ENCODE data around the gene CASK.
"Not testable (repeated sequence)": the region's sequence is repeated elsewhere in the genome, so short reads cannot be mapped to it uniquely, and the experiment has no call there.

The CASK gene

GRCh38 chrX:41689711-41690110 lies 233.6 kb downstream of the CASK start:
- Histone ChIP-seq H3K36me3 (ENCODE audit: control insufficient read depth, insufficient read depth, low read length) (no peaks in the 10 kb centered on the region), H3K27me3 (ENCODE audit: control insufficient read depth, insufficient read depth, low read length) (no peaks in the 10 kb centered on the region), H3K4me3 (ENCODE audit: low read length) (no peak overlapping the region), H3K27ac (ENCODE audit: low read depth, low read length) (no peak overlapping the region), H3K9ac (ENCODE audit: low read length) (no peak overlapping the region), H3K4me1 (ENCODE audit: control insufficient read depth, insufficient read depth, low read length) (no peaks in the 10 kb centered on the region)

- no peak within 1 kb of the TSS for H3K9ac ChIP-seq (ENCODE audit: low read length)
- no peaks in the 10 kb centered on the region for H3K4me1 ChIP-seq (ENCODE audit: control insufficient read depth, insufficient read depth, low read length)
- no peak within 1 kb of the TSS for H3K27ac ChIP-seq (ENCODE audit: low read depth, low read length)
- no peaks in the 10 kb centered on the region for H3K36me3 ChIP-seq (ENCODE audit: control insufficient read depth, insufficient read depth, low read length)
- no peak within 1 kb of the TSS for H3K4me3 ChIP-seq (ENCODE audit: low read length)
- H3K27me3 ChIP-seq (ENCODE audit: control insufficient read depth, insufficient read depth, low read length): no peaks in the 10 kb centered on the region
Observed at GRCh38 chrX:41688835-41689234, 234.5 kb downstream of the CASK start, which contains the start of gene GPR34. TSS of gene GPR34 (plus strand) at chrX:41688973. CDS start at chrX:41695634, 6,661 bp downstream.

GRCh38 chrX:41688156-41688555 lies 235.2 kb downstream of the CASK start:
- no peak overlapping the region for H3K4me3 ChIP-seq (ENCODE audit: low read length)
- H3K9ac ChIP-seq (ENCODE audit: low read length): no peak overlapping the region
- H3K27me3 ChIP-seq (ENCODE audit: control insufficient read depth, insufficient read depth, low read length): peaks cover 1% of the 10 kb centered on the region
- no peak overlapping the region for H3K27ac ChIP-seq (ENCODE audit: low read depth, low read length)
- no peaks in the 10 kb centered on the region for H3K36me3 ChIP-seq (ENCODE audit: control insufficient read depth, insufficient read depth, low read length)
- H3K4me1 ChIP-seq (ENCODE audit: control insufficient read depth, insufficient read depth, low read length): no peaks in the 10 kb centered on the region

- Histone ChIP-seq H3K27ac (ENCODE audit: low read depth, low read length) (no peak overlapping the region), H3K36me3 (ENCODE audit: control insufficient read depth, insufficient read depth, low read length) (no peaks in the 10 kb centered on the region), H3K4me1 (ENCODE audit: control insufficient read depth, insufficient read depth, low read length) (no peaks in the 10 kb centered on the region), H3K4me3 (ENCODE audit: low read length) (no peak overlapping the region), H3K27me3 (ENCODE audit: control insufficient read depth, insufficient read depth, low read length) (peaks cover 2% of the 10 kb centered on the region), H3K9ac (ENCODE audit: low read length) (no peak overlapping the region)
Observed at GRCh38 chrX:41686788-41687187, 236.6 kb downstream of the CASK start.

- peaks cover 2% of the 10 kb centered on the region for H3K27me3 ChIP-seq (ENCODE audit: control insufficient read depth, insufficient read depth, low read length)
- no peaks in the 10 kb centered on the region for H3K4me1 ChIP-seq (ENCODE audit: control insufficient read depth, insufficient read depth, low read length)
- no peak overlapping the region for H3K27ac ChIP-seq (ENCODE audit: low read depth, low read length)
- no peak overlapping the region for H3K9ac ChIP-seq (ENCODE audit: low read length)
- no peaks in the 10 kb centered on the region for H3K36me3 ChIP-seq (ENCODE audit: control insufficient read depth, insufficient read depth, low read length)
- H3K4me3 ChIP-seq (ENCODE audit: low read length): no peak overlapping the region
Observed at GRCh38 chrX:41684940-41685339, 238.4 kb downstream of the CASK start.

- H3K4me3 ChIP-seq (ENCODE audit: low read length): no peak overlapping the region
- no peaks in the 10 kb centered on the region for H3K36me3 ChIP-seq (ENCODE audit: control insufficient read depth, insufficient read depth, low read length)
- no peak overlapping the region for H3K27ac ChIP-seq (ENCODE audit: low read depth, low read length)
- no peaks in the 10 kb centered on the region for H3K4me1 ChIP-seq (ENCODE audit: control insufficient read depth, insufficient read depth, low read length)
- no peak overlapping the region for H3K9ac ChIP-seq (ENCODE audit: low read length)
- peaks cover 2% of the 10 kb centered on the region for H3K27me3 ChIP-seq (ENCODE audit: control insufficient read depth, insufficient read depth, low read length)
Observed at GRCh38 chrX:41684138-41684537, 239.2 kb downstream of the CASK start.

- H3K9ac ChIP-seq (ENCODE audit: low read length): no peak overlapping the region
Observed at GRCh38 chrX:41677183-41678060, 245.9 kb downstream of the CASK start.

GRCh38 chrX:41676361-41676760 lies 247.0 kb downstream of the CASK start:
- H3K9ac ChIP-seq (ENCODE audit: low read length); H3K27ac ChIP-seq (ENCODE audit: low read depth, low read length): not testable (repeated sequence)

More at GRCh38 chrX:41677183-41678060, 245.9 kb downstream of the CASK start:
- no peak overlapping the region for H3K4me3 ChIP-seq (ENCODE audit: low read length)
- H3K4me1 ChIP-seq (ENCODE audit: control insufficient read depth, insufficient read depth, low read length): no peaks in the 10 kb centered on the region
- no peaks in the 10 kb centered on the region for H3K27me3 ChIP-seq (ENCODE audit: control insufficient read depth, insufficient read depth, low read length)
- H3K36me3 ChIP-seq (ENCODE audit: control insufficient read depth, insufficient read depth, low read length): no peaks in the 10 kb centered on the region
- H3K27ac ChIP-seq (ENCODE audit: low read depth, low read length): no peak overlapping the region

GRCh38 chrX:41672643-41673042 lies 250.7 kb downstream of the CASK start:
- H3K36me3 ChIP-seq (ENCODE audit: control insufficient read depth, insufficient read depth, low read length): no peaks in the 10 kb centered on the region
- no peak overlapping the region for H3K27ac ChIP-seq (ENCODE audit: low read depth, low read length)
- H3K4me3 ChIP-seq (ENCODE audit: low read length): no peak overlapping the region
- no peak overlapping the region for H3K9ac ChIP-seq (ENCODE audit: low read length)
- no peaks in the 10 kb centered on the region for H3K4me1 ChIP-seq (ENCODE audit: control insufficient read depth, insufficient read depth, low read length)
- H3K27me3 ChIP-seq (ENCODE audit: control insufficient read depth, insufficient read depth, low read length): no peaks in the 10 kb centered on the region

More at GRCh38 chrX:41676361-41676760, 247.0 kb downstream of the CASK start:
- not testable (repeated sequence) for H3K4me3 ChIP-seq (ENCODE audit: low read length); H3K36me3 ChIP-seq (ENCODE audit: control insufficient read depth, insufficient read depth, low read length); H3K4me1 ChIP-seq (ENCODE audit: control insufficient read depth, insufficient read depth, low read length); H3K27me3 ChIP-seq (ENCODE audit: control insufficient read depth, insufficient read depth, low read length)

GRCh38 chrX:41671082-41671481 lies 252.3 kb downstream of the CASK start:
- no peaks in the 10 kb centered on the region for H3K27me3 ChIP-seq (ENCODE audit: control insufficient read depth, insufficient read depth, low read length)
- no peak overlapping the region for H3K9ac ChIP-seq (ENCODE audit: low read length)
- no peaks in the 10 kb centered on the region for H3K4me1 ChIP-seq (ENCODE audit: control insufficient read depth, insufficient read depth, low read length)
- H3K4me3 ChIP-seq (ENCODE audit: low read length): no peak overlapping the region
- H3K27ac ChIP-seq (ENCODE audit: low read depth, low read length): no peak overlapping the region
- H3K36me3 ChIP-seq (ENCODE audit: control insufficient read depth, insufficient read depth, low read length): no peaks in the 10 kb centered on the region

- no peaks in the 10 kb centered on the region for H3K36me3 ChIP-seq (ENCODE audit: control insufficient read depth, insufficient read depth, low read length)
- H3K27ac ChIP-seq (ENCODE audit: low read depth, low read length): no peak overlapping the region
- H3K4me3 ChIP-seq (ENCODE audit: low read length): no peak overlapping the region
- no peaks in the 10 kb centered on the region for H3K27me3 ChIP-seq (ENCODE audit: control insufficient read depth, insufficient read depth, low read length)
- no peaks in the 10 kb centered on the region for H3K4me1 ChIP-seq (ENCODE audit: control insufficient read depth, insufficient read depth, low read length)
- H3K9ac ChIP-seq (ENCODE audit: low read length): no peak overlapping the region
Observed at GRCh38 chrX:41670112-41670511, 253.2 kb downstream of the CASK start.

GRCh38 chrX:41667631-41668030 lies 255.7 kb downstream of the CASK start:
- no peaks in the 10 kb centered on the region for H3K4me1 ChIP-seq (ENCODE audit: control insufficient read depth, insufficient read depth, low read length)

GRCh38 chrX:41666251-41666650 lies 257.1 kb downstream of the CASK start:
- Histone ChIP-seq H3K4me1 (ENCODE audit: control insufficient read depth, insufficient read depth, low read length) (no peaks in the 10 kb centered on the region), H3K9ac (ENCODE audit: low read length) (no peak overlapping the region), H3K4me3 (ENCODE audit: low read length) (no peak overlapping the region), H3K36me3 (ENCODE audit: control insufficient read depth, insufficient read depth, low read length) (no peaks in the 10 kb centered on the region), H3K27ac (ENCODE audit: low read depth, low read length) (no peak overlapping the region), H3K27me3 (ENCODE audit: control insufficient read depth, insufficient read depth, low read length) (no peaks in the 10 kb centered on the region)

More at GRCh38 chrX:41667631-41668030, 255.7 kb downstream of the CASK start:
- Histone ChIP-seq H3K4me3 (ENCODE audit: low read length) (no peak overlapping the region), H3K9ac (ENCODE audit: low read length) (no peak overlapping the region), H3K27me3 (ENCODE audit: control insufficient read depth, insufficient read depth, low read length) (no peaks in the 10 kb centered on the region), H3K36me3 (ENCODE audit: control insufficient read depth, insufficient read depth, low read length) (no peaks in the 10 kb centered on the region), H3K27ac (ENCODE audit: low read depth, low read length) (no peak overlapping the region)

Data from rectal smooth muscle tissue (tissue), 1 donor.